K562 (cell line): Measurements from ENCODE around the gene CST6. TPM values are rescaled to one million over a fixed set of nuclear protein-coding genes. Genes with fewer than 3 reads are reported as not detected.

ENCODE experiments used
- BMI1 ChIP-seq: fragments of 150-350 bp; IDR thresholded peaks from 2 replicates; pipeline ENCODE4 v1.6.1; 2014; ENCODE audit warnings: low read length
- ETV1 ChIP-seq: fragments of 450-650 bp; conservative IDR thresholded peaks from 2 replicates; pipeline ENCODE4 v1.6.1; 2016; ENCODE audit warnings: missing genetic modification characterization, control low read depth, low read depth, missing compliant biosample characterization
- KAT8 ChIP-seq: fragments of 450-650 bp; IDR thresholded peaks from 2 replicates; pipeline ENCODE4 v1.6.1; 2016; ENCODE audit warnings: low read depth, mild to moderate bottlenecking
- MED1 ChIP-seq: sonication (generic); formaldehyde crosslinking; IDR thresholded peaks from 2 replicates; pipeline ENCODE4 v1.8.1; 2023; ENCODE audit warnings: missing genetic modification reagents, borderline replicate concordance
- MTA3 ChIP-seq: fragments of 450-650 bp; formaldehyde crosslinking; IDR thresholded peaks from 2 replicates; pipeline ENCODE4 v1.6.1; 2017; ENCODE audit warnings: mild to moderate bottlenecking, borderline replicate concordance
- PTBP1 ChIP-seq: fragments of 200-400 bp; formaldehyde crosslinking; IDR thresholded peaks from 2 replicates; pipeline ENCODE4 v1.6.1; 2017; ENCODE audit warnings: low read depth, low read length
- RBM14 ChIP-seq: fragments of 200-400 bp; formaldehyde crosslinking; IDR thresholded peaks from 2 replicates; pipeline ENCODE4 v1.6.1; 2018; ENCODE audit warnings: low read depth, mild to moderate bottlenecking, low read length, moderate library complexity, borderline replicate concordance; ENCODE audit not compliant: insufficient read depth
- RBM34 ChIP-seq: fragments of 200-400 bp; formaldehyde crosslinking; IDR thresholded peaks from 2 replicates; pipeline ENCODE4 v1.6.1; 2018; ENCODE audit warnings: low read length, borderline replicate concordance; ENCODE audit not compliant: insufficient read depth
- RFX5 ChIP-seq: IDR thresholded peaks from 2 replicates; pipeline ENCODE4 v1.6.1; 2011; ENCODE audit warnings: low read depth, mild to moderate bottlenecking, improper control_type of control experiment, low read length
- SAP30 ChIP-seq: fragments of 200-600 bp; sonication (generic); IDR thresholded peaks from 2 replicates; pipeline ENCODE4 v1.6.1; 2012; ENCODE audit warnings: borderline replicate concordance, low read depth, mild to moderate bottlenecking, moderate library complexity, low read length, control low read depth, inconsistent platforms; ENCODE audit not compliant: insufficient read depth, poor library complexity, severe bottlenecking
- SETDB1 ChIP-seq: IDR thresholded peaks from one replicate; pipeline ENCODE4 v1.6.1; 2012; ENCODE audit warnings: low read length, control low read depth, inconsistent platforms
- SIN3B ChIP-seq: fragments of 450-650 bp; IDR thresholded peaks from 2 replicates; pipeline ENCODE4 v1.6.1; 2017; ENCODE audit warnings: low read depth, mild to moderate bottlenecking, moderate library complexity
- TAF9B ChIP-seq: fragments of 450-650 bp; IDR thresholded peaks from 2 replicates; pipeline ENCODE4 v1.6.1; 2018; ENCODE audit warnings: mild to moderate bottlenecking; ENCODE audit not compliant: partially characterized antibody
- TARDBP ChIP-seq: fragments of 450-650 bp; IDR thresholded peaks from 2 replicates; pipeline ENCODE4 v1.6.1; 2016
- ZC3H8 ChIP-seq: fragments of 450-650 bp; IDR thresholded peaks from 2 replicates; pipeline ENCODE4 v1.6.1; 2017
- ZNF121 ChIP-seq: sonication (generic); formaldehyde crosslinking; conservative IDR thresholded peaks from 2 replicates; pipeline ENCODE4 v1.8.0; 2022; ENCODE audit warnings: missing genetic modification reagents
- ZNF263 ChIP-seq: sonication (generic); formaldehyde crosslinking; IDR thresholded peaks from 2 replicates; pipeline ENCODE4 v1.8.0; 2022; ENCODE audit warnings: mild to moderate bottlenecking, missing genetic modification reagents, borderline replicate concordance
- polyA plus RNA-seq, 8 experiments: library from polyadenylated mRNA; depleted of rRNA in 4 of 8; stranded (reverse) in 5 of 8; unstranded in 3 of 8; fragments of >200 nt; fragmentation: Nextera tagmentation in 2 of 8; fragmentation: Illumina TruSeq in 1 of 8; extraction: Ambion mirVana in 2 of 8; extraction: Trizol in 1 of 8; gene quantifications; 2 replicates each; pipeline versions ENCODE4 v1.2.1 to v1.2.3, GENCODE V29; 2011 to 2014; ENCODE audit warnings: inconsistent platforms in 1 of 8, missing spikeins in 1 of 8
- total RNA-seq, 7 experiments: library from RNA; depleted of rRNA in 6 of 7; stranded (reverse); fragments of >200 nt in 6 of 7; fragmentation: Illumina TruSeq in 2 of 7; extraction: Trizol in 2 of 7; gene quantifications; 2 replicates each; pipeline versions ENCODE4 v1.2.1 to v1.2.3, GENCODE V29; 2011 to 2021; ENCODE audit warnings: low replicate concordance in 1 of 7
- TF ChIP-seq, protein P1 (sequence below), 2 experiments: fragments of 200-800 bp in 1 of 2; sonication (Bioruptor generic) in 1 of 2; sonication (generic) in 1 of 2; formaldehyde crosslinking in 1 of 2; IDR thresholded peaks in 1 of 2; conservative IDR thresholded peaks in 1 of 2; 2 replicates each; pipeline versions ENCODE4 v1.5.0 to v1.6.1; 2016 to 2020; ENCODE audit warnings: missing compliant biosample characterization in 1 of 2, missing genetic modification characterization in 1 of 2, missing genetic modification reagents in 1 of 2
- TF ChIP-seq, protein P2 (sequence below), 2 experiments: fragments of 250-450 bp in 1 of 2; fragments of 450-650 bp in 1 of 2; sonication (Bioruptor Pico) in 1 of 2; IDR thresholded peaks; 2 replicates each; pipeline versions ENCODE4 v1.6.1 to v1.8.0; 2016 to 2021; ENCODE audit warnings: mild to moderate bottlenecking in 2 of 2, moderate library complexity in 2 of 2, missing compliant biosample characterization in 1 of 2, missing genetic modification characterization in 1 of 2

The CST6 gene
- total and polyA plus RNA-seq, 9 of the 15 experiments (the other 6 are each of a cell fraction or from before 2014, with no cell fraction given) = not detected

DNA sequence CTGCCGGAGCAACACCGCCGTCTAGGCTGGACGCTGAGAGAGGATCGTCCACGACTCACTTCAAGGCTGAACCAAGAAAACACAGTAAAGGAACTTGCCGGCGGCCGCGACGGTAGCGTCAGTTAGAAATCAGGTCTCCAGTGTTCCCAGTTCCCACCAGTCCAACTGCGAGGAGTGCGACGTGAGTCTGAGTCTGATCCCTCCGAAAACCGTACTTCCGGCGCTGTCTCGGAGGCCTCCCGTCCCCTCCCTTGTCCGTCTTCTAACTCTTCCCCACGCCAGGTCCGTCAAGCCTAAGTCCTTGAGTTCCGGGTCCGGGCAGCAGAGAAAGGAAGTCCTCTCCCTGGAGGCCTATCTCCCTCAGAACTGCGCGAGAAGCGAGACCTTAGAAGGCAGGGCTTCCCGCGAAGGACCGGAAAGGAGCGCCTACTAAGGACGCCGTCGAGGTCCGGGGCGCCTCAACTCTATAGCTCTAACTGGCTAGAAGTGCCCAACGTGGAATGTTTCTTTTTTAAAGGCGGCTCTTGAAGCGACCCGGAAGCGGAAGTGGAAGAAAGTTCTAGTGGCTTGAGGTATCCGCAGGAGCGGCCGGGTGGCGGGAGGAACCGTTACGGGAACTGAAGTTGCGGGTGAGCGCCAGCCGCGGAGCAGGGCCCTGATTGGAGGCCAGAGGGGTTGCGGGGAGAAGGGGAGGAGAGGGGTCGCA, 9.7 kb upstream of the CST6 start, which contains the start of the genes BANF1 and EIF1AD (continued):
- TF ChIP-seq, protein P1, sequence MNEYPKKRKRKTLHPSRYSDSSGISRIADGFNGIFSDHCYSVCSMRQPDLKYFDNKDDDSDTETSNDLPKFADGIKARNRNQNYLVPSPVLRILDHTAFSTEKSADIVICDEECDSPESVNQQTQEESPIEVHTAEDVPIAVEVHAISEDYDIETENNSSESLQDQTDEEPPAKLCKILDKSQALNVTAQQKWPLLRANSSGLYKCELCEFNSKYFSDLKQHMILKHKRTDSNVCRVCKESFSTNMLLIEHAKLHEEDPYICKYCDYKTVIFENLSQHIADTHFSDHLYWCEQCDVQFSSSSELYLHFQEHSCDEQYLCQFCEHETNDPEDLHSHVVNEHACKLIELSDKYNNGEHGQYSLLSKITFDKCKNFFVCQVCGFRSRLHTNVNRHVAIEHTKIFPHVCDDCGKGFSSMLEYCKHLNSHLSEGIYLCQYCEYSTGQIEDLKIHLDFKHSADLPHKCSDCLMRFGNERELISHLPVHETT (CRISPR knock-in tag; conservative IDR thresholded peaks at IDR 0.05 in 1 of 2, IDR thresholded peaks at IDR 0.05 in 1 of 2) = peak in 1 of 2 experiments; percentile 97; a peak in 2 of 4 replicates
- peak; percentile 90 for TF ChIP-seq MTA3
- TF ChIP-seq ZNF263 (CRISPR knock-in tag) = peak; percentile 62; the same call in 1 of the 2 replicates
- TF ChIP-seq ZC3H8 = 0 out of 2 replicates have a peak, but pooled peaks have one; percentile 59
- no peak for TF ChIP-seq RBM34
- no peak for TF ChIP-seq RBM14
- peak; percentile 98 for TF ChIP-seq SIN3B
- TF ChIP-seq PTBP1 = no peak
- TF ChIP-seq RFX5 = no peak
- no peak for TF ChIP-seq TARDBP
- peak; percentile 47; the same call in 1 of the 2 replicates for TF ChIP-seq BMI1
- TF ChIP-seq ETV1 = peak; percentile 95
- peak; percentile 98 for TF ChIP-seq TAF9B
- no peak for TF ChIP-seq ZNF121 (CRISPR knock-in tag)
- TF ChIP-seq KAT8 = peak; percentile 77; the same call in 1 of the 2 replicates
- no peak for TF ChIP-seq MED1
- no peak for TF ChIP-seq SETDB1
- TF ChIP-seq SAP30 = peak; percentile 90
- TF ChIP-seq, protein P2, sequence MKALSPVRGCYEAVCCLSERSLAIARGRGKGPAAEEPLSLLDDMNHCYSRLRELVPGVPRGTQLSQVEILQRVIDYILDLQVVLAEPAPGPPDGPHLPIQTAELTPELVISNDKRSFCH (CRISPR knock-in tag; IDR thresholded peaks at IDR 0.05) = no peak
- TF ChIP-seq, protein P2 (tag; IDR thresholded peaks at IDR 0.05) = peak; percentile 85
